H9 (cell line): Measurements from ENCODE around the gene NGF. TPM values are rescaled to one million over a fixed set of nuclear protein-coding genes. Genes with fewer than 3 reads are reported as not detected.

Experiments
- DNase-seq: peaks from one replicate; pipeline ENCODE4 v3.0.0-alpha.2; 2017
- H2AFZ ChIP-seq: one replicate; pipeline ENCODE4 v1.6.1; 2013; ENCODE audit warnings: mild to moderate bottlenecking, low read length, control low read depth, moderate library complexity
- H2AK5ac ChIP-seq: 2 replicates; pipeline ENCODE4 v1.6.1; 2013; ENCODE audit warnings: low read length, control low read depth, mixed read lengths; ENCODE audit not compliant: insufficient read length
- H2BK120ac ChIP-seq: one replicate; pipeline ENCODE4 v1.6.1; 2013; ENCODE audit warnings: low read depth, mild to moderate bottlenecking, low read length, control low read depth, inconsistent platforms; ENCODE audit not compliant: poor library complexity, severe bottlenecking
- H2BK12ac ChIP-seq: 2 replicates; pipeline ENCODE4 v1.6.1; 2013; ENCODE audit warnings: low read length, control low read depth, mixed read lengths, low read depth; ENCODE audit not compliant: insufficient read length
- H2BK15ac ChIP-seq: 2 replicates; pipeline ENCODE4 v1.6.1; 2013; ENCODE audit warnings: low read depth, low read length, control low read depth
- H2BK20ac ChIP-seq: one replicate; pipeline ENCODE4 v1.6.1; 2013; ENCODE audit warnings: low read depth, mild to moderate bottlenecking, low read length, control low read depth, inconsistent platforms; ENCODE audit not compliant: poor library complexity, severe bottlenecking
- H2BK5ac ChIP-seq: 2 replicates; pipeline ENCODE4 v1.6.1; 2013; ENCODE audit warnings: low read length, control low read depth, mixed read lengths; ENCODE audit not compliant: insufficient read length
- H3K14ac ChIP-seq: 2 replicates; pipeline ENCODE4 v1.6.1; 2013; ENCODE audit warnings: low read length, control low read depth; ENCODE audit not compliant: insufficient read depth
- H3K18ac ChIP-seq: 2 replicates; pipeline ENCODE4 v1.6.1; 2013; ENCODE audit warnings: low read depth, mild to moderate bottlenecking, mixed read lengths, low read length, control low read depth; ENCODE audit not compliant: insufficient read length
- H3K23ac ChIP-seq: 2 replicates; pipeline ENCODE4 v1.6.1; 2013; ENCODE audit warnings: low read length, control low read depth, mixed read lengths, low read depth; ENCODE audit not compliant: insufficient read length
- H3K23me2 ChIP-seq: 2 replicates; pipeline ENCODE4 v1.6.1; 2013; ENCODE audit warnings: low read depth, mild to moderate bottlenecking, mixed read lengths, low read length, control low read depth; ENCODE audit not compliant: insufficient read length, poor library complexity, severe bottlenecking
- H3K27ac ChIP-seq: 2 replicates; pipeline ENCODE4 v1.5.1; 2013; ENCODE audit warnings: low read length, control low read depth, mixed read lengths, low read depth; ENCODE audit not compliant: insufficient read length
- H3K27me3 ChIP-seq: 2 replicates; pipeline ENCODE4 v1.6.1; 2013; ENCODE audit warnings: low read length, control low read depth, inconsistent platforms; ENCODE audit not compliant: insufficient read depth
- H3K4ac ChIP-seq: 2 replicates; pipeline ENCODE4 v1.6.1; 2013; ENCODE audit warnings: low read depth, mild to moderate bottlenecking, control low read depth, inconsistent platforms, low read length, moderate library complexity
- H3K4me1 ChIP-seq: 2 replicates; pipeline ENCODE4 v1.6.1; 2013; ENCODE audit warnings: low read length, control low read depth, inconsistent platforms; ENCODE audit not compliant: insufficient read depth
- H3K4me2 ChIP-seq: 2 replicates; pipeline ENCODE4 v1.6.1; 2013; ENCODE audit warnings: low read length, control low read depth, mixed read lengths; ENCODE audit not compliant: insufficient read length, insufficient read depth
- H3K56ac ChIP-seq: 2 replicates; pipeline ENCODE4 v1.6.1; 2013; ENCODE audit warnings: low read depth, mild to moderate bottlenecking, mixed read lengths, low read length, control low read depth; ENCODE audit not compliant: insufficient read length
- H3K79me1 ChIP-seq: 2 replicates; pipeline ENCODE4 v1.6.1; 2013; ENCODE audit warnings: low read depth, mild to moderate bottlenecking, moderate library complexity, low read length, control low read depth, inconsistent platforms; ENCODE audit not compliant: insufficient read depth, poor library complexity, severe bottlenecking
- H3K79me2 ChIP-seq: 2 replicates; pipeline ENCODE4 v1.6.1; 2013; ENCODE audit warnings: low read length, control low read depth, inconsistent platforms; ENCODE audit not compliant: insufficient read depth
- H3K9ac ChIP-seq: 2 replicates; pipeline ENCODE4 v1.6.1; 2013; ENCODE audit warnings: low read length, control low read depth, mixed read lengths; ENCODE audit not compliant: insufficient read length; ENCODE audit errors: extremely low read depth
- H3K9me3 ChIP-seq: one replicate; pipeline ENCODE4 v1.6.1; 2013; ENCODE audit warnings: low read depth, low read length, inconsistent platforms; ENCODE audit not compliant: control insufficient read depth
- H3T11ph ChIP-seq: one replicate; pipeline ENCODE4 v1.6.1; 2013; ENCODE audit warnings: mild to moderate bottlenecking, low read length, control low read depth, inconsistent platforms
- H4K20me1 ChIP-seq: one replicate; pipeline ENCODE4 v1.6.1; 2013; ENCODE audit not compliant: control insufficient read depth, insufficient read length, insufficient read depth
- H4K5ac ChIP-seq: 2 replicates; pipeline ENCODE4 v1.6.1; 2013; ENCODE audit warnings: low read depth, mild to moderate bottlenecking, mixed read lengths, low read length, control low read depth; ENCODE audit not compliant: insufficient read length
- H4K8ac ChIP-seq: replicated peaks from 2 replicates; pipeline ENCODE4 v1.6.1; 2013; ENCODE audit warnings: low read length, control low read depth, mixed read lengths, low read depth; ENCODE audit not compliant: insufficient read length
- H4K91ac ChIP-seq: 2 replicates; pipeline ENCODE4 v1.6.1; 2013; ENCODE audit warnings: low read depth, mild to moderate bottlenecking, moderate library complexity, mixed read lengths, low read length, control low read depth; ENCODE audit not compliant: insufficient read length
- H3K27ac Mint-ChIP-seq, 3 experiments: 2 replicates in 2 of 3; 3 replicates in 1 of 3; pipeline ENCODE4 v1.8.0; 2020 to 2021; ENCODE audit warnings: mixed read lengths in 3 of 3, mild to moderate bottlenecking in 1 of 3, moderate library complexity in 1 of 3
- H3K27me3 Mint-ChIP-seq: 2 replicates; pipeline ENCODE4 v1.8.0; 2021; ENCODE audit warnings: low read depth, mild to moderate bottlenecking, moderate library complexity, mixed read lengths
- H3K36me3 Mint-ChIP-seq, 3 experiments: 2 replicates in 2 of 3; 3 replicates in 1 of 3; pipeline ENCODE4 v1.8.0; 2020 to 2021; ENCODE audit warnings: low read depth in 3 of 3, mixed read lengths in 3 of 3; ENCODE audit not compliant: insufficient read depth in 1 of 3
- H3K4me1 Mint-ChIP-seq, 2 experiments: 2 replicates each; pipeline ENCODE4 v1.8.0; 2020; ENCODE audit warnings: mixed read lengths in 2 of 2
- H3K4me3 Mint-ChIP-seq, 2 experiments: 2 replicates in 1 of 2; 3 replicates in 1 of 2; pipeline ENCODE4 v1.8.0; 2020 to 2021; ENCODE audit warnings: mild to moderate bottlenecking in 2 of 2, mixed read lengths in 2 of 2, moderate library complexity in 1 of 2
- H3K9me3 Mint-ChIP-seq, 2 experiments: 2 replicates in 1 of 2; 3 replicates in 1 of 2; pipeline ENCODE4 v1.8.0; 2020; ENCODE audit warnings: mild to moderate bottlenecking in 2 of 2, mixed read lengths in 2 of 2, moderate library complexity in 1 of 2
- WGBS: extraction: QIAGEN DNeasy Blood & Tissue Kit; methylation state at CpG from one replicate; pipeline ENCODE4 v1.1.7; 2013; ENCODE audit warnings: missing lambda C conversion rate, low lambda C conversion rate, mixed read lengths; ENCODE audit not compliant: insufficient read length; ENCODE audit errors: extremely low coverage; 5-methylcytosine and 5-hydroxymethylcytosine counted together
- total RNA-seq: library from RNA; stranded (reverse); gene quantifications from 2 replicates; pipeline ENCODE4 v1.2.1, GENCODE V29; 2021
- TF ChIP-seq, protein P1 (sequence below): fragments of 200-600 bp; sonication (generic); conservative IDR thresholded peaks from 3 replicates; pipeline ENCODE4 v1.8.0; 2021; ENCODE audit warnings: antibody characterized with exemption, mild to moderate bottlenecking

The NGF gene
- total RNA-seq, 1 experiment from 2014 or later, result 0.22 TPM

DNA sequence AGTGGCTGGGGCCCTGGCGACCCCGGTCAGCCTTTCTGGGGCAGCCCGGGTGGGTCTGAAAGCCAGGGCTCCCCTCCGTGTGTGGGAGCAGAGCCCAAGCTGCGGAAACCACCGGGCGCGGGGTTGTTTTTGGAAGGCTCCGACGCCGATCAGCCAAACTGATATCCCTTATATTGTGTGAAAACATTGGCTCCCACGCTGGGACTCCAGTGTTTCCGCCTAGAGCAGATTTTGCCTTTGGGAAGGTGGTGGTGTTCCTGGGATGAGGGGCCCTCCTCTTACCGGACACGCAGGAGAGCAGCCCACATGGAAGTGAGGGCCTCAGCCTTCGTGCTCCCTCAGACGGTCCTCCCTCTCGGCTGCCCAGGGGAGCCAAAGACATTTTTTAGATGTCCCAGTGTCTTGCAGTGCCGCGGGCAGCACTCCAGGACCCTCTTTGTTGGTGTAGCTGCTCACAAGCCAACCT is 54.3 kb downstream of the NGF start:
- no CpG with 5 or more reads among the region's 20 CpGs for WGBS
- Histone ChIP-seq H3K4me1 (no peaks in the 10 kb centered on the region), H3K9me3 (no peaks in the 10 kb centered on the region), H3K56ac (no peak overlapping the region), H4K8ac (no peak overlapping the region), H2BK120ac (no peak overlapping the region), H3K79me2 (no peaks in the 10 kb centered on the region), H3K27ac (no peak overlapping the region), H3K4me2 (no peak overlapping the region), H3K27me3 (no peaks in the 10 kb centered on the region), H2BK12ac (no peak overlapping the region), H3T11ph (no peak overlapping the region), H3K79me1 (no peaks in the 10 kb centered on the region), H2BK15ac (no peak overlapping the region), H4K91ac (no peak overlapping the region), H3K23me2 (no peaks in the 10 kb centered on the region), H3K23ac (no peak overlapping the region), H3K14ac (no peak overlapping the region; the same call in 1 of the 2 replicates), H3K18ac (no peak overlapping the region), H2AFZ (no peak overlapping the region), H3K4ac (no peak overlapping the region), H3K9ac (no peak overlapping the region), H2AK5ac (no peak overlapping the region), H2BK5ac (no peak overlapping the region), H4K20me1 (no peaks in the 10 kb centered on the region), H4K5ac (no peak overlapping the region), H2BK20ac (no peak overlapping the region)
- Mint-ChIP-seq H3K27me3 (peaks cover 3% of the 10 kb centered on the region), H3K9me3 (no peaks in the 10 kb centered on the region), H3K4me3 (no peak overlapping the region), H3K27ac (no peak overlapping the region), H3K4me1 (peaks cover 9 to 11% of the 10 kb centered on the region in 2 experiments), H3K36me3 (no peaks in the 10 kb centered on the region; a peak in 1 of 7 replicates)
- TF ChIP-seq, protein P1, sequence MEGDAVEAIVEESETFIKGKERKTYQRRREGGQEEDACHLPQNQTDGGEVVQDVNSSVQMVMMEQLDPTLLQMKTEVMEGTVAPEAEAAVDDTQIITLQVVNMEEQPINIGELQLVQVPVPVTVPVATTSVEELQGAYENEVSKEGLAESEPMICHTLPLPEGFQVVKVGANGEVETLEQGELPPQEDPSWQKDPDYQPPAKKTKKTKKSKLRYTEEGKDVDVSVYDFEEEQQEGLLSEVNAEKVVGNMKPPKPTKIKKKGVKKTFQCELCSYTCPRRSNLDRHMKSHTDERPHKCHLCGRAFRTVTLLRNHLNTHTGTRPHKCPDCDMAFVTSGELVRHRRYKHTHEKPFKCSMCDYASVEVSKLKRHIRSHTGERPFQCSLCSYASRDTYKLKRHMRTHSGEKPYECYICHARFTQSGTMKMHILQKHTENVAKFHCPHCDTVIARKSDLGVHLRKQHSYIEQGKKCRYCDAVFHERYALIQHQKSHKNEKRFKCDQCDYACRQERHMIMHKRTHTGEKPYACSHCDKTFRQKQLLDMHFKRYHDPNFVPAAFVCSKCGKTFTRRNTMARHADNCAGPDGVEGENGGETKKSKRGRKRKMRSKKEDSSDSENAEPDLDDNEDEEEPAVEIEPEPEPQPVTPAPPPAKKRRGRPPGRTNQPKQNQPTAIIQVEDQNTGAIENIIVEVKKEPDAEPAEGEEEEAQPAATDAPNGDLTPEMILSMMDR, result no peak
- DNase-seq, result no peak
